Erythroblast (primary cell): ENCODE results near the gene CAMK1D.
"Not testable (repeated sequence)": the region's sequence is repeated elsewhere in the genome, so short reads cannot be mapped to it uniquely, and the experiment has no call there.

Source experiments
- DNase-seq, 2 experiments: peaks; one replicate each; lab custom pipeline; 2025; lab: John Stamatoyannopoulos, UW
- GATA1 ChIP-seq: IDR thresholded peaks from 2 replicates; pipeline ENCODE4 v1.6.1; 2011; ENCODE audit warnings: low read depth, mild to moderate bottlenecking, control low read depth, low read length, moderate library complexity
- POLR2A ChIP-seq: IDR thresholded peaks from 2 replicates; pipeline ENCODE4 v1.6.1; 2011; ENCODE audit warnings: mild to moderate bottlenecking, low read length

Gene CAMK1D

GRCh38 chr10:12431151-12432101 is 82.1 kb downstream of the CAMK1D start:
- TF ChIP-seq GATA1 (no peak), POLR2A (no peak)
- DNase-seq: no peak

- DNase-seq: no peak
- TF ChIP-seq POLR2A (no peak), GATA1 (no peak)
Observed at GRCh38 chr10:12432402-12433189, 83.2 kb downstream of the CAMK1D start.

- no peak for TF ChIP-seq GATA1
- no peak for TF ChIP-seq POLR2A
- no peak for DNase-seq
Observed at GRCh38 chr10:12434277-12434676, 84.9 kb downstream of the CAMK1D start.

GRCh38 chr10:12434677-12435076 is 85.3 kb downstream of the CAMK1D start:
- DNase-seq: not testable (repeated sequence)

- TF ChIP-seq POLR2A (no peak), GATA1 (no peak)
- no peak for DNase-seq
Observed at GRCh38 chr10:12435348-12435747, 86.0 kb downstream of the CAMK1D start.

- TF ChIP-seq GATA1 (no peak), POLR2A (no peak)
- DNase-seq: no peak
Observed at GRCh38 chr10:12438919-12439692, 89.8 kb downstream of the CAMK1D start.

- not testable (repeated sequence) for DNase-seq
Observed at GRCh38 chr10:12439767-12440166, 90.4 kb downstream of the CAMK1D start.

- TF ChIP-seq GATA1 (no peak), POLR2A (no peak)
- DNase-seq: no peak
Observed at GRCh38 chr10:12443026-12443425, 93.7 kb downstream of the CAMK1D start.

- no peak for DNase-seq
Observed at GRCh38 chr10:12444981-12445700, 95.8 kb downstream of the CAMK1D start.

GRCh38 chr10:12445701-12446334 is 96.5 kb downstream of the CAMK1D start:
- no peak for DNase-seq
- TF ChIP-seq GATA1 (no peak), POLR2A (no peak)

More at GRCh38 chr10:12444981-12445700, 95.8 kb downstream of the CAMK1D start:
- TF ChIP-seq POLR2A (no peak), GATA1 (no peak)

- TF ChIP-seq GATA1 (no peak), POLR2A (no peak)
- no peak for DNase-seq
Observed at GRCh38 chr10:12448340-12448728, 99.0 kb downstream of the CAMK1D start.

GRCh38 chr10:12448729-12449391 is 99.5 kb downstream of the CAMK1D start:
- TF ChIP-seq POLR2A: no peak
- no peak for TF ChIP-seq GATA1
- peak; percentile 9 to 52 for DNase-seq
